ENCODE measurements around the gene RSU1. TPM values are rescaled to one million over a fixed set of nuclear protein-coding genes. Genes with fewer than 3 reads are reported as not detected.

RSU1 gene
- polyA plus RNA-seq, 3 donors, result 45.7 to 111 (median 100) TPM

DNA sequence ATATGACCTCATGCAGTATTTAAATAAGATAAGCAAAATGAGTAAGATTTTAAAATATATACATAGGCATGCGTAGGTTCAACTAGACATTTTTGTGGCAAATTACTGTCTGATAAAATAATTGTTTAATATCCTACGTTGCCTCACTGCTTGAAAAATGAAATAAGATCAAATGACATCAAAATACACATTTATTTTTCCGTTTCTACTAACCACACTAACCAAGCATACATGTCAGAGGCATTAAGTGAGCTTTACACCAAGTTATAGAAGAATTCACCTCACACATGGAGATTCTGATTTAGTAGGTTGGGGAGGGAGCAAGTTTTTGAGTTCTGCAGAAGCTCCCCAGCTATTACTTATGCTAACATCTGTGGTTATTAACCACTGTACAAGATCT, 66.8 kb downstream of the RSU1 start:
- H3K4me3 Mint-ChIP-seq, result no peak overlapping the region
- TF ChIP-seq, protein P1, sequence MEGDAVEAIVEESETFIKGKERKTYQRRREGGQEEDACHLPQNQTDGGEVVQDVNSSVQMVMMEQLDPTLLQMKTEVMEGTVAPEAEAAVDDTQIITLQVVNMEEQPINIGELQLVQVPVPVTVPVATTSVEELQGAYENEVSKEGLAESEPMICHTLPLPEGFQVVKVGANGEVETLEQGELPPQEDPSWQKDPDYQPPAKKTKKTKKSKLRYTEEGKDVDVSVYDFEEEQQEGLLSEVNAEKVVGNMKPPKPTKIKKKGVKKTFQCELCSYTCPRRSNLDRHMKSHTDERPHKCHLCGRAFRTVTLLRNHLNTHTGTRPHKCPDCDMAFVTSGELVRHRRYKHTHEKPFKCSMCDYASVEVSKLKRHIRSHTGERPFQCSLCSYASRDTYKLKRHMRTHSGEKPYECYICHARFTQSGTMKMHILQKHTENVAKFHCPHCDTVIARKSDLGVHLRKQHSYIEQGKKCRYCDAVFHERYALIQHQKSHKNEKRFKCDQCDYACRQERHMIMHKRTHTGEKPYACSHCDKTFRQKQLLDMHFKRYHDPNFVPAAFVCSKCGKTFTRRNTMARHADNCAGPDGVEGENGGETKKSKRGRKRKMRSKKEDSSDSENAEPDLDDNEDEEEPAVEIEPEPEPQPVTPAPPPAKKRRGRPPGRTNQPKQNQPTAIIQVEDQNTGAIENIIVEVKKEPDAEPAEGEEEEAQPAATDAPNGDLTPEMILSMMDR (IDR thresholded peaks at IDR 0.05), result no peak
- H3K9me3 Mint-ChIP-seq, result peaks cover 0 to 1% (median 0%) of the 10 kb centered on the region in 7 donors
- peaks cover 42 to 81% of the 10 kb centered on the region in 2 donors for H3K36me3 ChIP-seq (replicated peaks in 1 of 2; ENCODE audit: control insufficient read depth in 1 of 2, insufficient read depth in 2 of 2, low read length in 2 of 2)
- no peak overlapping the region for H3K27ac Mint-ChIP-seq
- H4K20me1 ChIP-seq (ENCODE audit: insufficient read depth, low read length), result no peaks in the 10 kb centered on the region
- WGBS (ENCODE audit: insufficient coverage), result no CpG with 5 or more reads among the region's 3 CpGs
- no peaks in the 10 kb centered on the region for H3K4me1 Mint-ChIP-seq
- H3K4me2 ChIP-seq (replicated peaks; ENCODE audit: extremely low read depth, low read length, poor library complexity, severe bottlenecking), result no peak overlapping the region
- peaks cover 63 to 73% of the 10 kb centered on the region in 2 donors for H3K36me3 Mint-ChIP-seq
- H3K4me1 ChIP-seq (ENCODE audit: control insufficient read depth in 1 of 2, insufficient read depth in 2 of 2, low read length in 2 of 2), result no peaks in the 10 kb centered on the region
- H3K9ac ChIP-seq (ENCODE audit: insufficient read depth, low read length, poor library complexity, severe bottlenecking), result no peak overlapping the region
- no peaks in the 10 kb centered on the region for H3K79me2 ChIP-seq (ENCODE audit: insufficient read depth, low read length)
- H3K27me3 Mint-ChIP-seq (ENCODE audit: low read depth in 3 of 3), result peaks cover 0 to 2% (median under 1%) of the 10 kb centered on the region in 3 donors
- no peak overlapping the region for H3K4me3 ChIP-seq (replicated peaks in 1 of 3; ENCODE audit: low read depth in 2 of 3, low read length in 3 of 3)
- DNase-seq, result no peak
- intact Hi-C loops (cut with micrococcal nuclease), result no loop called here
- H3K27ac ChIP-seq (ENCODE audit: low read depth in 1 of 2, low read length in 2 of 2), result no peak overlapping the region
- H3K27me3 ChIP-seq (ENCODE audit: control insufficient read depth in 2 of 2, insufficient read depth in 2 of 2, low read length in 2 of 2), result no peaks in the 10 kb centered on the region
- H2AFZ ChIP-seq (ENCODE audit: insufficient read depth, low read depth, low read length, poor library complexity, severe bottlenecking), result no peak overlapping the region
- no peaks in the 10 kb centered on the region for H3K9me3 ChIP-seq (replicated peaks in 1 of 2; ENCODE audit: control insufficient read depth in 1 of 2, insufficient read depth in 1 of 2, low read length in 2 of 2)

DNA sequence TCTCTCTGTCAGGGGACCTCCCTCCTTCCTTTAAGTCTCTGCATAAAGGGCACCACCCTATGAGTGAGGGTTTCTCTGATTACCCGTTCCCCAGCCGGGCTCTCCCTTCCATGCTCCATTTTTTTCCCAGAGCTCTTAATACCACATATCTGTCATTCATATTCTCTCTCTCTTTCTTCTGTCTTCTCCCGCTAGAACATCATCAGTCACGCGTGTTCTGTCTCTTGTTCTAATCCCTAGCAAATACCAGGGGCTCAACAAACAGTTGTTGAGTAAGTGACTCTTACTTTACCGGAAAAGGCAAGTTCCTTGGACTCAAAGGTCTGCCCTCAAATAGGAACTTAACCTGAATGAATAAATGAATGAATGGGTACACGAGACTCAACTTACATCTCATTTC, 68.5 kb downstream of the RSU1 start:
- DNase-seq, result no peak
- Mint-ChIP-seq H3K27me3 (ENCODE audit: low read depth in 3 of 3) (peaks cover 0 to 2% (median 1%) of the 10 kb centered on the region in 3 donors), H3K36me3 (peaks cover 63 to 71% of the 10 kb centered on the region in 2 donors), H3K9me3 (peaks cover 0 to 1% (median 0%) of the 10 kb centered on the region in 7 donors), H3K27ac (no peak overlapping the region), H3K4me1 (no peaks in the 10 kb centered on the region), H3K4me3 (no peak overlapping the region)
- H3K9me3 ChIP-seq (replicated peaks in 1 of 2; ENCODE audit: control insufficient read depth in 1 of 2, insufficient read depth in 1 of 2, low read length in 2 of 2), result no peaks in the 10 kb centered on the region
- no peaks in the 10 kb centered on the region for H3K4me1 ChIP-seq (ENCODE audit: control insufficient read depth in 1 of 2, insufficient read depth in 2 of 2, low read length in 2 of 2)
- TF ChIP-seq, protein P1 (IDR thresholded peaks at IDR 0.05), result no peak
- H3K36me3 ChIP-seq (replicated peaks in 1 of 2; ENCODE audit: control insufficient read depth in 1 of 2, insufficient read depth in 2 of 2, low read length in 2 of 2), result peaks cover 41 to 91% of the 10 kb centered on the region in 2 donors
- no peak overlapping the region for H3K9ac ChIP-seq (ENCODE audit: insufficient read depth, low read length, poor library complexity, severe bottlenecking)
- H4K20me1 ChIP-seq (ENCODE audit: insufficient read depth, low read length), result no peaks in the 10 kb centered on the region
- H3K4me2 ChIP-seq (replicated peaks; ENCODE audit: extremely low read depth, low read length, poor library complexity, severe bottlenecking), result no peak overlapping the region
- intact Hi-C loops (cut with micrococcal nuclease), result no loop called here
- WGBS (ENCODE audit: insufficient coverage), result 100% methylated on average over 3 of the region's 7 CpGs
- no peak overlapping the region for H2AFZ ChIP-seq (ENCODE audit: insufficient read depth, low read depth, low read length, poor library complexity, severe bottlenecking)
- no peaks in the 10 kb centered on the region for H3K79me2 ChIP-seq (ENCODE audit: insufficient read depth, low read length)
- H3K27me3 ChIP-seq (ENCODE audit: control insufficient read depth in 2 of 2, insufficient read depth in 2 of 2, low read length in 2 of 2), result no peaks in the 10 kb centered on the region
- H3K27ac ChIP-seq (ENCODE audit: low read depth in 1 of 2, low read length in 2 of 2), result no peak overlapping the region
- no peak overlapping the region for H3K4me3 ChIP-seq (replicated peaks in 1 of 3; ENCODE audit: low read depth in 2 of 3, low read length in 3 of 3)
